Right ventricle myocardium inferior (tissue), 1 donor: ENCODE results near the gene LTBP3. TPM values are rescaled to one million over a fixed set of nuclear protein-coding genes. Genes with fewer than 3 reads are reported as not detected.

Experiments
- ATAC-seq: fragments of 200-7000 bp; cut with Tn5 transposase; one replicate; pipeline ENCODE4 v1.9.1; 2020; ENCODE audit warnings: mild to moderate bottlenecking, moderate library complexity
- DNase-seq: peaks from one replicate; pipeline ENCODE4 v3.0.0; 2021; ENCODE audit errors: missing footprints
- intact Hi-C: fragments of 100-400 bp; cut with DNase I; formaldehyde crosslinking; loops from one replicate; pipeline ENCODE4 v1.11.0; 2022
- total RNA-seq: library from RNA; stranded (reverse); fragmentation: NEBNext Ultra II Directional; extraction: Animal tissue kit (Norgen Biotek cat#: 25700); gene quantifications from one replicate; pipeline ENCODE4 v1.2.1, GENCODE V29; 2021
- donor health status: DM: no; HTN: yes; CAD: no; lungs with severe emphysema.

Gene LTBP3
- total RNA-seq, 1 donor from 2014 or later = 72.3 TPM

DNA sequence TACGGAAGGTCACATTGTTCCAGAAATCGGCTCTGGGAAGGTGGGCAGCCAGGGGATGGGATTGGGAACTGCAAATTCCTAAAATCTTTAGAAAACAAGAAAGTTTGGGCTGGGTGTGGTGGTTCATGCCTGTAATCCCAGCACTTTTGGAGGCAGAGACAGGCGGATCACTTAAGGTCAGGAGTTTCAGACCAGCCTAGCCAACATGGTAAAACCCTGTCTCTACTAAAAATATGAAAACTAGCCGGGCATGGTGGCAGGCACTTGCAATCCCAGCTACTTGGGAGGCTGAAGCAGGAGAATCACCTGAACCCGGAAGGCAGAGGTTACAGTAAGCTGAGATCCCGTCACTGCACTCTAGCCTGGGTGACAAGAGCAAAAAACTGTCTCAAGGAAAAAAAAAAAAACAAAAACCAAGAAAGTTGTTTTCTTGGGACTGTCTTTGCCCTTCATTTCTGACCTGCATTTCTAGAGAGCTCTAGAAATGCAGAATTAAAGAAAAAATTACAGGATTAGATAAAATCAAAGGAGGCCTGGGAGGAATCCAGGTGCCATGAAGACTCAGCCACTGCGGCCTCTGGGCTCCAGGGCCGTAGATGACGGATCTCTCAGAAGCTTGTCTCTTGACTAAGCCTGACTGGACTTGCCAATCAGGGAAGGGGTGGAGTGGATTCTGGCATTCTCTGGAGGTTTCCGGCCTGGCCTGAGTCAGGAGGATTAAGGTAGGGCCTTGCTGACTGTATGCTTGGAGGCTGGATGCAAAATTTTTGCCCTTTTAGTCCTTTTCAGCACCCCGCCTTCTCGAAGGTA, 64.6 kb downstream of the LTBP3 start:
- no peak for ATAC-seq
- DNase-seq = no peak
- intact Hi-C loops = no loop called here

DNA sequence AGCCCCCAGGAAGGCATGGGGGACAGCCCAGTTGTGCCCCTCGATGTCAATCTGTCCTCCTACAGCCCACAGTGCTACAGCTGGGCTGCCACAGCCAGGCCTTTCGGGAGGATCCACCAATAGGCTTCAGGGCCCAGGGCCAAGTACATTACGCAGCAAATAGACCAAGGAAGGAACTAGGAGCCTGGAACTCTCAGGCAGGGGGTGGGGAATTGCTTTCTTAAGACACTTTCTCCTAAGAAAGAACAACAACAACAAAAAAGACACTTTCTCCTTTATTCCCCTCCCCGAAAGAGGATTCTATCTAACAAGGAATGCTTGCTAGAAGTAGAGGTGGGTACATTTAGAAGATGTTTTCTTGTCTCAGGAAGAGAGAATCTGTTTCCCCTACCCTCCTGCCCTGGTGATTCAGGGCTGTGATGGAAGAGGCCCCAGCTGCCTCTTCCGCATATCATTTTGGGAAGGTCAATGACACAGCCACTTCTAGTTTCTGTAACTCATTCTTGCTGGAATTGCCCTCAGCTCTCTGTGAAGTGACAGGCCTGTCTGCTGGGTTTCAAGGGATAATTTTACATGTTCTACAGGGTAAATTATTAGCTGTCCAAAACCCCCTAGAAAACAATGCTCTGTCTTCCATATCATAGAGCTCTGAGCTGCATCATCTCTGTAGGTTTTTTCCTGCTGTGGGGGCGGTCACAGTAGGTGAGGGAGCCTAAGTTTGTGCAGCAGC, 65.4 kb downstream of the LTBP3 start:
- intact Hi-C loops = no loop called here
- ATAC-seq = peak; percentile 36
- DNase-seq = peak; percentile 92

DNA sequence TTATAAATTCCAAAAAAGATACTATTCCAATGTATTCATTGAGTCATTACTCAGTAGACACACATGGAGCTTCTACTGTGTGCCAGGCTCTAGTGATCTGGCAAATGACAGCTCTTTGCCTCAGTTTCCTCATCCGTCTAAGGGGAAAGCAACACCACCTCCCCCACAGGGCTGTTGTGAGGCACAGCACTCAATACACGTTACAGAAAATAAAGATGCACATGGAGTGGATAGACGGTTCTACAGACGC, 65.8 kb downstream of the LTBP3 start:
- intact Hi-C loops = no loop called here
- ATAC-seq = no peak

DNA sequence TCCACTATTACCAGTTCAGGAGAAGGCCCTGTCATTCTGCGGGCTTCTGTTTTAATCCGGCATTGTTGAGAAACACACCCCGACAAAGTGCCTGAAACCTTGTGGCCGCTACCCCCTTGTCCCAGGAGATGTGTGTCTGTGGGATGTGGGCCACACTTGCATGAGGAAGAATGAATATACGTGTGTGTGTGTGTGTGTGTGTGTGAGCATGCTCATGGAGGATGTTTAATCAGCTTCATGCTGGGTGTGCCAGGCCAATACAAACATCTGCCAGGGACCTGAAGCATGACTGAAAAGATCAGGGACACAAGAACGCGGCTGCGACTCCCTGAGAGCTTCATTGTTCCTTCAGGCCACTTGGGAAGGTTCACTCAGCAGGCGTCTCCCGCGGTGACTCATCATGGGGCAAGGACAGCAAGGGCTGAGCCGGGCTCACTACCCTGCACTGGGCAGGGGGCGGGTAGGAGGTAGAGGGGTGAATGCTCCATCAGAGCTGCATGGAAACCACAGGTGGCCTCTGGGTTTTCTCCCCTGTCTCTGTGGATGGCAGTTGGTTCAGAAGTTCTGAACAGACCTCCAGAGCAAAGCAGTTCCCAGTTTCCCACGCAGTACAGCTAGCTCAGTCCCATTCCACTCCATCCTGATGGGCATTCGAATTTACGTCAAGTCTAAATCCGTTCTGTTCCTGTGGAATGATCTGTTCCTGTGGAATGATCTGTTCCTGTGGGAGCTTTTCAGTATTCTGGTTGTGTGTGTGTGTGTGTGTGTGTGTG, 66.4 kb downstream of the LTBP3 start:
- DNase-seq (peak; percentile 88), ATAC-seq (peak; percentile 31)
- intact Hi-C loops = no loop called here

More for the DNA sequence above, 65.8 kb downstream of the LTBP3 start:
- DNase-seq = no peak

DNA sequence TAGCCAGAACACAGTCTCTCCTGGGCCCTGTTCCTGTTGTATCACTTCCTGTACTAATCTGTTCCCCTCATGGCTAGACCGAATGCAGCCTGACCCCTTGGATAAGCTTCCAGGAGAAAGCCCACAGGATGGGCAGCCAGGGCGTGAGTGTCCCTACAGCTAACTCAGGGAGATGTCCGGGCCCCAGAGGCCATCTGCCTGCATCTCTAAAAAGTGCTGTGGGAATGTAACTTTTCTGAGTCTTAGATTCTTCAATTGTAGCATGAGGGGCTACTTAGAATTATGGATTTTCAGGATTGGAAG, 67.0 kb downstream of the LTBP3 start:
- DNase-seq (no peak), ATAC-seq (no peak)
- intact Hi-C loops = no loop called here

DNA sequence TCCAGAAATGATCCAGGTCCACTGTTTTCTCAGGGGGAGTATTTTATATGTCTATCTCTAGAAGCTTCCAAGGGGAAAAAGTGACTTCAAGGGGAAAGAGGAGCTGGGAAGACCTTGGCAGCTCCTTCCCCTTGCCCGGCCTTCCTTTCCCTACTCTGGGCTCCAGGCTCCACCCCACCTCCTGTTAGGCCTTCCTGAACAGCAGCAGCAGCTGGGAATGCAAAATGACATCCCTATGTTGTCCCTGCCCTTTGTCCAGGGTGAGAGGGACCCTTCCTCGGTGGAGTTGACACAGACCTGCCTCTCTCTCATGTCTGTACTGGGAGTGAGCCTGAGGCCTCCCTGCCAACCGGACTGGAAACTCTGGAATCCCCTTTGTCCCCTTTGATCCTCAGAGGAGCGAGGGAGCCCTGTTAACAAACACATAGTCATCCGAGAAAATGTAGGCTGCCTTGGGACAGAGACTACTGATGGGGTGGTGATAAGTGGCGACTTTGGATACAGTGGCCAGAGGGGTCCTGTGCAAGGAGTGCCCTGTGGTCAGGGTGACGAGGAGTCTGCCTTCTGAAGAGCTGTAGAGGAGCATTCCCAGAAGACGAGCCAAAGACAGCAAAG, 68.3 kb downstream of the LTBP3 start:
- intact Hi-C loops = no loop called here
- ATAC-seq (no peak), DNase-seq (no peak)

DNA sequence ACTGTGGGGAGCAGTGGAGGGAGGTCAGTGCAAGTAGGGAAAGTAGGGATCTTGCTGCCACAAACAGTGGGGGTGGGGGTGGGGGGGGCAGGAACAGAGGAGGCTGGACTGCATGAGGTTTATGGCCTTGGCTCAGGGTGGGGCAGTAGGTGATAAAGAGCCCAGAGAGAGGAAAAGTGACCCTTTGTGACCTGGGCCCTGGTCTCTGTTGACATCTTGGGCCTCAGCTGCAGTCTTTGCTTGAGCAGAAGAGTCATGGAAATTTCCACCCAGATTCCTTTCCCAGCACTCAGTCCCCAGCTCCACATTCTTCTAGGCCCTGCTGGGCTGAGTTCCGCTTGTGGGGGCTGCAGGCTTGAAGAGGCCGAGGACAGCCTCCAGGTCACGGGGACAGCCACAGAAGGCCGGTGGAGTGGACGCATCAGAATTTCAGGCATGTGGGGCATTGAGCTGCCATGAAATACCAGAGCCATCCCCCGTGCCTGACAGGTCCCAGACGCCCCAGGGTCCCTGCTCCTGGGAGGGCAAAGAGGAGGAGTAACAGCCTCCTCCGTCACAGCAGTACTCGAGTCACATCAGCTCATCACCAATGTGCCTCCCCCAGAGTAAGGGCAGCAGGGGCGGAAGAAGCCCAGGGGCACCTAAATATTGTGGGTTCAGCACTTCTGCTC, 69.0 kb downstream of the LTBP3 start:
- ATAC-seq (peak; percentile 29), DNase-seq (no peak)
- intact Hi-C loops = no loop called here

Other genes with a start within 250 kb of the LTBP3 start
- 16.7 TPM for gene CDC42EP2, start 243.5 kb downstream of the LTBP3 start, total RNA-seq
- 51.6 TPM for gene DPF2, start 224.5 kb downstream of the LTBP3 start, total RNA-seq
- 0.54 TPM for gene TIGD3, start 203.6 kb downstream of the LTBP3 start, total RNA-seq
- 5.6 TPM for gene SLC25A45, start 175.7 kb downstream of the LTBP3 start, total RNA-seq
- 8.2 TPM for gene FRMD8, start 171.7 kb downstream of the LTBP3 start, total RNA-seq
- gene NEAT1, start 135.6 kb downstream of the LTBP3 start, total RNA-seq = 457 TPM
- gene MALAT1, start 59.3 kb downstream of the LTBP3 start, total RNA-seq = 5,781 TPM
- gene SCYL1, start 33.3 kb downstream of the LTBP3 start, total RNA-seq = 55.6 TPM
- gene ZNRD2, start 12.1 kb upstream of the LTBP3 start, total RNA-seq = 23.3 TPM
- 45.1 TPM for gene FAM89B, start 14.2 kb upstream of the LTBP3 start, total RNA-seq
- 61.0 TPM for gene EHBP1L1, start 17.7 kb upstream of the LTBP3 start, total RNA-seq
- gene KCNK7, start 37.4 kb upstream of the LTBP3 start, total RNA-seq = 0.43 TPM
- 40.0 TPM for gene MAP3K11, start 55.9 kb upstream of the LTBP3 start, total RNA-seq
- gene PCNX3, start 57.4 kb upstream of the LTBP3 start, total RNA-seq = 12.4 TPM
- gene SIPA1, start 79.7 kb upstream of the LTBP3 start, total RNA-seq = 28.2 TPM
- 36.7 TPM for gene RELA, start 104.6 kb upstream of the LTBP3 start, total RNA-seq
- gene KAT5, start 153.9 kb upstream of the LTBP3 start, total RNA-seq = 44.6 TPM
- gene RNASEH2C, start 162.4 kb upstream of the LTBP3 start, total RNA-seq = 52.3 TPM
- 6.1 TPM for gene AP5B1, start 222.6 kb upstream of the LTBP3 start, total RNA-seq
- not detected for gene OVOL1, start 228.7 kb upstream of the LTBP3 start, total RNA-seq